ENCODE data around the gene OR6C2.
"Not testable (repeated sequence)": the region's sequence is repeated elsewhere in the genome, so short reads cannot be mapped to it uniquely, and the experiment has no call there.

The OR6C2 gene

DNA sequence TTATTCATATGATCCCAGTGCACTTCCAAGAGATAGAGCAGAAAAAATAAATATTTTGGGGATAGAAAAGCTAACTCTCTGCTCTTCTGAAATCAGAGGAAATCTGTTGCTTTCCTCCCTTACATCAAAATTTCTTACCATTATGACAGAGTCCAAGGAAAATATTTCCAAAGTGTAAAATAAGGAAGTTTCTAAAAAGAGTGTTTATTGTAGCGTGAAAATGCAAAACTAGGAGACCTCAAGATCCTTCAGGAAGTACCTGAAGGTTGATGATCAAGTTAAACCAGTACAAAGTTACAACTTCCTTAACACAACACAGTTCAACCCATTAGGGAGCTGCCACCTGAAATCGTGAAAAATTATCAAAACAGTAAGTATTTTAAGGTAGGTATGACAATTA, at the start of gene OR6C2:
Gene OR6C2, plus strand, starts transcription at position 301 of the 400 bp plus-strand sequence. CDS start 8,138 bp downstream, outside the sequence.
- no peak for DNase-seq

- DNase-seq, result no peak
Observed at GRCh38 chr12:55396326-55396725, 47.5 kb upstream of the OR6C2 start.

DNA sequence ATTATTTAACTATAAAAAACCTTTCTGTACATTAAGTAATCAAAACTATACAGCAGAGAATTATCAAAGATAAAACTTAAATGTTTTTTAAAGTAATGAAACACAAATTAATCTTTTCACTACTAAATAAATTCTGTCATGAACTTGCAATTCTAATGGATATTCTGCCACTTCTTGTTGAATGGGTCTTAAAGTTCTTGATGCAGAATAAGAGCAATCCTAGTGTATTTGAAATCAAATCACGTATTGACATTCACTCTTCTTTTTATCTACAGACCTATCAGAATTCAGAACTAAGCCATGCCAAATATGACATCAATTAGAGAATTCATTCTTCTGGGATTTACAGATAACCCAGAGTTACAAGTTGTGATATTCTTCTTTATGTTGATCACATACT, 43.6 kb upstream of the OR6C2 start, which contains the start of gene OR6C65:
Gene OR6C65, plus strand, starts transcription at position 301 of the 400 bp plus-strand sequence. Its CDS starts 0 bp downstream, at position 301.
- DNase-seq, result no peak

GRCh38 chr12:55407866-55408265, 36.0 kb upstream of the OR6C2 start:
- DNase-seq, result no peak

DNA sequence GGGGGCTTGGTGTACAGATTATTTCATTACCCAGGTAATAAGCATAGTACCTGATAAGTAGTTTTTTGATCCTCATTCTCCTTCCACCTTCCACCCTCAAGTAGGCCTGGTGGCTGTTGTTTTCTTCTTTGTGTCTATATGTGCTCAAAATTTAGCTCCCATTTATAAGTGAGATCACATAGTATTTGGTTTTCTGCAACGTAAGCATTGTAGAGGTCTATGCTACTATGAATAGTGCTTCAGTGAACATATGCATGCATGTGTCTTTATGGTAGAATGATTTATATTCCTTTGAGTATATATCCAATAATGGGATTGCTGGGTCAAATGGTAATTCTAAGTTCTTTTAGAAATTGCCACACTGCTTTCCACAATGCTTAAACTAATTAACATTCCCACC, 34.7 kb upstream of the OR6C2 start:
- not testable (repeated sequence) for DNase-seq

GRCh38 chr12:55412138-55412537, 31.7 kb upstream of the OR6C2 start:
- DNase-seq, result not testable (repeated sequence)

DNA sequence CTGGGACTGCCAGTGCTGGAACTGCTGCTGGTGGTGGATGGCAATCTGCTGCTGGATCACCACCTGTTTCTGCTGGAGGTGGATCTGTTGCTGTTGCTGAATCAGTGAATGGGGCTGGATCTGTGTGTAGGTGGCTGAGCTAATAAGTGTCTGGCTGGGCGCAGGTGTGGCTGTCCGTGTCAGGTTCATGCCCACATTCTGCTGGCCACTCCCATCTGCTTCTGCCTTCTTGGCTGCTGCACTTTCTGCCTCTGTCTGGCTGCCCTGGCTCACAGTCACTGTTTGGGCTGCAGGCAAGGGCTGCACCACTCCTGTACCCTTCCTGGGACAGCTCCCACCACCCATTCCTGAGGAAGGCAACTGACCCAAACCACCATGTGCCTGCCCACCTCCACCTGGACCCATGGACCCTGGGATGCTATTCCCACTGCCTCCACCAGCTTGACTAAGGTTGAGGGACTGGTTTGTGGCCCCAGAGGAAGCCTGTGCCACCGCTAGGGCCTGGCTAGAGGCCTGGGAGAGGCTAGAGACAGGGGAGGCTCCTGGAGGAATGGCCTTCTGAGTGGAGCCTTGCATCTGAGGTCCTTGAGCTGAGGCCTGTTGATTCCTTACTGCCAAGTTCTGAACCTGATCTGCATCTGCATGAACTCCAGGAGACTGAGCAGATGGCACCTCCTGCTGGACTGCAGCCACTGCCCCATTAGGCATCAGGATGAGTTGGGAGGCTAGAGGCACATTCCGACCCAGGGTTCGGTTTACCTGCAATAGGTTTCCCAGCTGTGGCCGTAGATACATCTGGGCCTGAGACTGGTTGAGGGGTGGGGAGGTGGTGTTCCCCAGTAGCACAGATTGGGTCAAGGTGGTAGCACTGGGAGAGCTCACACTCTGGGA, 30.1 kb upstream of the OR6C2 start:
- DNase-seq, result not testable (repeated sequence)

DNA sequence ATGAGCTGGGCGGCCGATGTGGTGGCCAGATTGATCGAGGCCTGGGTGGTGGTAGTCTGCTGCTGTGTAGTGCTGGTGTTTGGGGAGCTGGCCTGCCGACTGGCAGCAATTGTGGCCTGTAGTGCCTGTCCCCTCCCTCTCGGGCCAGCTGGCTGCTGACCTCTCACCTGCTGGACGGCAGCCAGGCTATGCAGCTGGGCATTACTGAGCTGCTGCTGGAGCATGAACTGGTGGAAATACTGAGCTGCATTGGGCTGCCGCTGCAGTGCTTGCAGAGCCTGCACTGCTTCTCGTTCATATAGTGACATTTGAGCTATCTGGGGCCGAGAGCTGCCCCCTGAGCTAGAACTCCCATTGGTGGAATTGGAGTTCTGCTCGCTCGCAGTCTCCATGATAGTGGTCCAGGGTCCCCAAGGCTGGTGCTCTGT, 29.5 kb upstream of the OR6C2 start:
- DNase-seq, result not testable (repeated sequence)

DNA sequence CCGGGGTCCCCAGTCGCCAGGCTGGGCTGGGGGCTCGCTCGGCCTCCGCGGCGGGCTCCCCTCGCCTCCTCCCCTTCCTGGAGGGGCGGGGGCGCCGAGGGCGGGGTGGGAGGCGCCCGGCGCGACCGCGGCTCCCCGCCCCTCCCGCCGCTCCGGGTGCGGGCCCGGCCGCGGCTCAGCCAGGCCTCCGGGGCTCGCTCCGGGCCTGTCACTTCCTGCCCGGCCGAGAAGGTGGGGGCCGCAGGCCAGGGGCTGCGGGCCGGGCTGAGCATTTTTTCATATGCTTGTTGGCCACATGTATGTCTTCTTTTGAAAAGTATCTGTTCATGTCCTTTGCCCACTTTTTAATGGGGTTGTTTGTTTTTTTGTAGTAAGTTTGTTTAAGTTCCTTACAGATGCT, 29.0 kb upstream of the OR6C2 start:
- DNase-seq, result not testable (repeated sequence)

GRCh38 chr12:55416961-55417360, 26.9 kb upstream of the OR6C2 start:
- DNase-seq, result no peak

- DNase-seq, result no peak
Observed at GRCh38 chr12:55420307-55420962, 23.4 kb upstream of the OR6C2 start.

GRCh38 chr12:55425954-55426353, 17.9 kb upstream of the OR6C2 start, which contains the start of gene OR6C76:
Gene OR6C76 (plus strand): TSS chr12:55426254. CDS start chr12:55426254, 0 bp downstream.
- no peak for DNase-seq

- no peak for DNase-seq
Observed at GRCh38 chr12:55428331-55429243, 15.3 kb upstream of the OR6C2 start.

- DNase-seq, result not testable (repeated sequence)
Observed at GRCh38 chr12:55441233-55441632, 2.6 kb upstream of the OR6C2 start.

DNA sequence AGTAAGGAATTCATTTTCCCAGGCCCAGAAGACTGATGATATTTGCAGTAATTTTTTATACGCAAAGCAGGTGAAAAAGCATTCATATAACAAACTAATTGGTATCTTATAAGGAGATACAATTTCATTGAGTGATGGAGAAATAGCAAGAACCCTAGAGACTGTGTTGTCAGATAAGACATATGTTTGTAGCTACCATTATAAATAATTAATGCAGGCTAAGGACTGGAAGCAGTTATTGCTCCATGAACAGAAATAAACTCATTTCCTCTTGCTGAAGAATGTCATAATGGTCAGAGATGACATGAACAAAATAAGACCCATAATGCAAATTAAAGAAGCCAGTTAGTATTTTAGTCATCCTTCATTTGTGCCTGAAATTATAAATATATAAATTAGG, 1.5 kb downstream of the OR6C2 start:
- no peak for DNase-seq

GRCh38 chr12:55446326-55446725, 2.5 kb downstream of the OR6C2 start:
- DNase-seq, result no peak

DNA sequence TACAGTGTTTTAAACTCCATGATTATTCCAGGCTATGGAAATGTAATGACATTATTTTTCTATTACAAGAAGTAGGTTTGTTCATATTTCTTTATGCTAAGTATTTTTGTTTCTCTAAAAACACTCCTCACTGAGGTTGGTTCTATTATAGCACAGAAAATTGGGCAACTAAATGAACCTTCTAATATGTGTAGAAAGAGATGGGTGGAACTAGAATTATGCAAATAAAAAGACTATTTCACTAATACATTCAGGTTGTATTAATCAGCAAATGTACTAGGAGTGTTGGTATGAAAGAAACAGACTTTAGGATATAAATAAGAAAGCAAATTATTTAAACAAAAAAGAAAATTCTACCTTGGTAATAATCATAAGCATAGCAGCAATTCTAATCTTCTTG, 4.9 kb downstream of the OR6C2 start:
- DNase-seq, result no peak

- DNase-seq, result not testable (repeated sequence)
Observed at GRCh38 chr12:55464926-55465325, 21.1 kb downstream of the OR6C2 start.

DNA sequence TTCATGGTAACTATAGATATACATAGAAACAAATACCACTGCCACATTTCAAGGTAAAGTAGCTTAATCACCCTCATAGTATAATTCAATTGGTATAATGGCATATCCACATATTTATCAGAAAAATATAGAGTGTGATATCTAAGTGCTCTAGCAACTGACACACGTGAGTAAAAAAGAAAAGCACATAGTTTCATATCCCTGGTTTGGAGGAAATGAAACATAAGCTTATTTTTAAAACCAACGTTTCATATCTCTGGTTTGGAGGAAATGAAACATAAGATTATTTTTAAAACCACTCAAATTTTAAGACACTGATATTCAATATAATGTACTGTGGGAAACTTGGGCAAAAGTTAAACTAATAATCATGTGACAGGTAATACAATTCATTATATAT, 24.0 kb downstream of the OR6C2 start:
- no peak for DNase-seq

DNA sequence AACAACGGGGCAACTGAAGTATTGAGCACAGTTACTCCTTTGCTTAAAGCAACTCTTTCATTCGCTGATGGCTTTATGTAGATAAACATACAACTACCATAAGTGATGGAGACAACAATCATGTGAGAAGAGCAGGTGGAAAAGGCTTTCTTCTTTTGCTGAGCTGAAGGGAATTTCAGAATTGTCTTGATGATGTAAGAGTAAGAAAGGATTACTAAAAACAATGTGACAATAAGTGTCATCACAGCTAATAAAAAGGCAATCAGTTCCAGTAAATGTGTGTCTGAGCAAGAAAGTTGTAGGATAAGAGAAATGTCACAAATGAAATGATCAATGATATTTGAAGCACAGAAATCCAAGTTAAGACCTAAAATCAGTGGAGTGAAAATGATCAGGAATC, 25.4 kb downstream of the OR6C2 start:
- no peak for DNase-seq

DNA sequence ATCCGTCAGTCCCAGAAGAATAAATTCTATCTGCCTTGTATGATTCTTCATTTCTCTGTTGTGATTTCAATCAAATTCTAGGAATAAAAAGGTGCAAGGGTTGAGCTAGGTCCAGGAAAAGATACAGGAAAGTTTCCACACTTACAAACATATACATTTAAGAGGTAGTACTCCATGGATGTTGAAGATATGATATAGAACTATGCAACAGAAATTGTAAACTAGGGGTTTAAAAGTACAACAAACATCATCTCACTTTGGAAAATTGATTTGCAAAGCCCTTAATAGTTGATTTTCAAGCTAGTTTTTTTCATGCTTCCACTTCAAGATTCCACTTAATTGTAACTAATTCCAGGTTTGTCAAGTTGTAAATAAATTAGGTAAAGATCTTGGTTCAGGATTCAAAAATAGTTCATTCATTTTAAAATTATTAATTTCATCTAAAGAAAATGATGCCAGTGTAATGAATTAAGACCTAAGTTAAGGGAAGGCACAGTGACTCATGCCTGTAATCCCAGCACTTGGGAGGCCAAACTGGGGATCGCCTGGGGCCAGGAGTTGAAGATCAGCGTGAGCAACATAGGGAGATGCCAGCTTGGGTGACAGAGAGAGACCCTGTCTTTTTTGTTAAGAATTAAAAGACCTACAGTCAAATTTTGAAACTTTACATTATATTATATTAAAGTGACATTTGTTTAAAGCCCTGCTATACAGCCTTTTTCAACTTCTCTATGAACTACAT, 26.4 kb downstream of the OR6C2 start, which contains the start of gene OR6C70:
Gene OR6C70, minus strand, starts transcription at position 51 of the 742 bp plus-strand sequence. Its CDS starts 0 bp downstream, at position 51.
- DNase-seq, result no peak

DNA sequence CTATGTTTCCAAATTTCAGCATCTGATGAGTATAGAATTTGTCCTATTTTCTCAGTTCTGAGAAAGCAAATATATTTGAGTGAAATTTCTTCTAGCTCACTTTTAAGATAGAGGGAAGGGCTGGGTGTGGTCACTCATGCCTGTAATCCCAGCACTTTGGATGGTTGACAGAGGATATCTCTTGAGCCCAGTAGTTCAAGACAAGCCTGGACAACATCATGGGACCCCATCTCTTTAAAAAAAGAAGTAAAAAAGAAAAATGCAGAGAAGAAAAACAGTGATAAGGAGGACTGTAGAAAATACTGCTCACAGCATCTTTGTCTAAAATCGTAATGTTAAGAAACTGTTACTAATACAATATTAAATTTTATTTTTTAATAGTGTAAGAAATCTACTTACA, 28.4 kb downstream of the OR6C2 start:
- no peak for DNase-seq
